ENCODE data around the gene NCOA5.

Gene NCOA5

DNA sequence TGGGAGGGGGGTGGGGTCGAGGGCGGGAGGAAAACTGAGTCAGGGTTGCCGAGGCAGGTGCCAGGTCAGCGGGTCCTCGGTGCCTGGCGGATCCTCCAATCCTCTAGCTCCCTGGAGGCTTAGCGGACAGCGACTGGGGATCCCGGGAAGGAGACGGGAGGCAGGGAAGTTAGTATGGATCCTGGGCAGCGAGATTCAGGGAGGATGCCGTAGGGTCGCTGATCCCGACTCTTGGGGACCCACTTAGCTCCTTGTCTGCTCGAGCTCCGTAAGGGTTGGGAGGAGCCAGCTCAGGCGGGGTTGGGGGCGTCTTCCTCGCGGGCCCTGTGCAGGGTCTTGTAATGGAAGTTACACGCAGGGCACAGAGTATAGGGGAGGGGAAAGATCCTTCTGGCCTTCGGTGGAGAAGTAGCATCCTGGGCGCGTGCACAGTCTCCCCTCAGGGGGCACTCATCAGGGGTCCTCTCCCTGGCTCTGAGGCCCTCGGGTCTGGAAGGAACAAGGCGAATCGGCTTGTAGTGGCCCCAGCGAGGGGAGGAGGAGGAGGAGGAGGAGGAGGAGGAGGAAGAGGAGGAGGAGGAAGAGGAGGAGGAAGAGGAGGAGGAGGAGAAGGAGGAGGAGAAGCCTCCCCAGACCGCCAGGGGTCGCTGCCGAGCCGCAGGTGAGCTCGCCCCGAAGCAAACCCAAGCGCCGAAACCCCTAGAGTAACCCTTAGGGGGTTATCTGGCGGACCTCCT, 67.2 kb downstream of the NCOA5 start:
- no peak for DNase-seq (ENCODE audit: low read depth, low spot score)
- H3K27ac ChIP-seq: no peak overlapping the region

DNA sequence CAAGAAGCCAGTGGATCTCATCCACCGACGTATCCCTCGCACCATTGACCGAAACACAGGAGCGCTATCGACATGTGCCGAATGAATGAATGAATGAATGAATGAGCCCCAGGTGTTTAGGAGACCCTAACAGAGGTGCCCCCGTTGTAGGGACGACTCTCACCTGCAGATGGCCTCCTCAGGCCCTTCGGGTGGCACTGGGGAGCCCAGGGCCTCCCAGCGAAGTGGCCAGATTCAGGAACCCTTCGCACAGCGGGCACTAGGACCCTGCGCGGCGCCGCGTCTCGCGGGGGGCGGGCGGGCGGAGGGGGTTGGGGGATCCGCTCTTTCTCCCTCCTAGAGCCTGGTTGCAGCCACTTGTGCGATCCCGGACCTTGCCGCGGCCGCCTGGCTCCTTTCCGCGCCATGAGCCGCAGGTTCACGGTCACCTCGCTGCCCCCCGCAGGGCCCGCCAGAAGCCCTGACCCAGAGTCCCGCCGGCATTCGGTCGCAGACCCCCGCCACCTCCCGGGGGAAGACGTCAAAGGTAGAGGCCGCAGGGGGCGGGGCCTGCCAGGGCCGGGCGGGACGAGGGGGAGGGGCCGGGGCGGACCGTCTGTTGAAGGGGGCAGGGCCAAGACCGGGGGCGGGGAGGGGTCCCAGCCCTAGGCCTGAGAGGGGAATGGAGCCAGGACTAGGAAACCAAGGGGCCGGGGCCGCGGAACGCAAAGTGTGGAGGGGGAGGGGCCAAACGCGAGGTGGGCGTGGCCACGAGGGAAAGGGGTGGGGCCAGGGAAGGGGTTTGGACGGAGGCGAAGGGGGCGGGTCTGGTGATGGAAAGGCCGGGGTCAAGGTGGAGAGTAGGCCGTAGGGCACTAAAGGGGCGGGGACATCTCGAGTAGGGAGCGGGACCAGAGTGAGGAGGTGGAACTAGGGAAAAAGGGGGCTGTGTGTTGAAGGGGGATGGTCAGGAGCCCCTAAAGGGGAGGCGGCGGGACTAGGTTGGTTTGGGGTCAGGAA, 68.1 kb downstream of the NCOA5 start:
- no peak for DNase-seq (ENCODE audit: low read depth, low spot score)

DNA sequence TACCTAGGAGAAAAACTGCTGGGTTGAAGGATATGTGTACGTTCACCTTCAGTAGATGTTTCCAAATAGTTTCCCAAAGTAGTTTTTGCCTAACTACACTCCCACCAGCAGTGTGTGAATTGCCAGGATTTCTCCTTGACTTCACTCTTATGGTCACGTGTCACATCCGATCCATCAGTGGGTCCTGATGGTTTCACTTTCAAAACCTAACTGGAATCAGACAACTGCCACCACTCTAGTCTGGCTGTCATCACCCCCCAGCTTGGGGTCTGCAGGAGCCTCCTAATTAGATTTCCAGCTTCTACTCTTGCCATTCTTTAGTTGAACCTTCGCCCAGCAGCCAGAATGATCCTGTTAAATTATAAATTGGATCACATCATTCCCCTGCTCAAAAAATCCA, 69.2 kb downstream of the NCOA5 start:
- no peak for DNase-seq (ENCODE audit: low read depth, low spot score)
- no peak overlapping the region for H3K27ac ChIP-seq

More for the DNA sequence above, 68.1 kb downstream of the NCOA5 start:
- H3K27ac ChIP-seq: no peak overlapping the region

DNA sequence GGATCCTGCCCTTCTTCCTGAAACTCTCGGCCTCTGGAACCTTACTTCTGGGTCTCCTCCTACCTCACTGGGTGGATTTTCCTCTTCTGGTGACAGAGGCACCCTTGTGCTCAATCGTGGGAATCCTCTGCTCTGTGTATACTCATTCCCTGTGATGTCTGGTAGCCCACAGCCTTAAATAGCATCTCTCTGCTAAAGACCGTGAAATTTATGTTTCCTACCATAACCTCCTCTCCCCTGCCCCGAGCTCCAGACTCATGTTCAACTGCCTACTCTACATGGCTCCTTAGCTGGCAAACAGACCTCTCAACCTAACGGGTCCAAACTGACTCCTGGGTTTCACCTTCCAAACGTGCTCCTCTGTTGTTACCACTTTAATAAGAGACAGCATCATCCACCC, 71.2 kb downstream of the NCOA5 start:
- H3K27ac ChIP-seq: no peak overlapping the region
- no peak for DNase-seq (ENCODE audit: low read depth, low spot score)

DNA sequence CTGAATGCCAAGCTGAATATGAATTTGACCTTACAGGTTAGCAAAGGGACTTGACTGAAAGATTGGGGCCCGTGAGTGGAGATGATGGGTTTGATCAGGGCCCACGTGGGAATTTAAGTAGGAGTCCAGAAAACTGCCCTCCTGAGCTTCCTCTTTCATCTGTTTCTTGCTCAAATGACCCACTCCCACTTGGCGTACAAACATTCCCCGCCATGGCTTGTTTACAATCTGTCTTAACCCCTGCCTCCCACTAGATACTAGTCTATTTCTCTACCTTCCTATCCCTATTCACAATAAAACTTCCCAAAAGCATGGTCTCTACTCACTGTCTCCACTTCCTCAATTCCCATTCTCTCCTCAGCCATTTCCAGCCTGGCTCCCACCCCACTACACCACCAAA, 71.7 kb downstream of the NCOA5 start:
- DNase-seq (ENCODE audit: low read depth, low spot score): no peak
- H3K27ac ChIP-seq: no peak overlapping the region

DNA sequence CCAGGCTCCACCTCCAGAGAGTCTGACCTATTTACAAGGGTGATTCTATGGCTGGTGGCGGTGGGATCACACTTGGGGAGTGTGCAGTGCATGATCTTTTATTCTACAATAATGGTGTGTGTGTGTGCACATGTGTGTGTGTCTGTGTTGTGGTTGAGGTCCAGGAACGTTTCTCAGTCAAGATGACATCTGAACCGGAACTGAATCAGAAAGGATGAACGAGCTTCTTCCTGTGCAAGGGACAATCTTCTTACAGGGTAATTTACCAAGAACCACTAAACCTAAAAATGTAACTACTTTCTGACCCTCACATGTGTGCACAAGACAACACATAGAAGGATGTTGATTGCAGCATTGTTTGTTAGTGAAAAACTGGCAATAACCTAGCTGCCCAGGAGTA, 72.5 kb downstream of the NCOA5 start:
- H3K27ac ChIP-seq: no peak overlapping the region
- no peak for DNase-seq (ENCODE audit: low read depth, low spot score)

DNA sequence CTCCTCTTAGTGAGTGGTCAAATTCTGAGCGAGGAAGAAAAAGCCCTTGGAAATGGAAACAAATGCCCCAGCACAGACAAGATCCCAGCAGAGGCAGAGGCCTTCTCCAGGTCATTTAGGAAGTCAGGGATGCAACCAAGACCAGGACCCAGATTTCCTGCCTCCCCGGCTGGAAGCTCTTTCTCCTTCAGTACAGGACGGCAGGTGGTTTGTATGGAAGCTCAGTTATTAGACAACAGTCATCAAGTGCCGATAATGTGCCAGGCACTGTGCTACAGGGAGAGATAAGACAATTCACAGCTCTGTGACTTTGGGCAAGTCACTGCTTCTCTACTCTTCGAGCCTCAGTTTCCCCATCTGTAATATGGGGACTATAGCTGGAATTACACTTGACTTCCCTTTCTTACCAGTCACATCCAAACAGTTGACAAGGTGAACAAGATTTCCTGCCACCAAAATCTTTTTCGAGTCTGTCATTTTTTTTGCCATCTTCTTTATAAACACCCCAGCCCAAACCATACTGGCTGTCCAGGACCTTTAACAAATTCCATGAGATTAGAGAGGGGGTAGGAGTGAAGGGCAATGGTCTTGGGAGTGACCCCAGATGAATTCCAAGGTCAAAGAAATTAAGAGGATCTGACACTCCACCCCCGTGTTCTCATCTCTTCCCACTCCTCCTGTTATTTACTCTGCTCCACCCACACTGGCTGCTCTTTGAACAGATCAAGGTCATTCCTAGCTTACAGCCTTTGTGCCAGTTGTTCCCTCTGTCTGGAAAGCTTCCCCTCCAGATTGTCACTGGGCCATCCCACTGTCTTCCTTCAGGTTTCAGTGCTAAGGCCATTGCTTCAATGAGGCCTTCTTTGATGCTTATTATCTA, 75.0 kb downstream of the NCOA5 start:
- no peak for DNase-seq (ENCODE audit: low read depth, low spot score)
- no peak overlapping the region for H3K27ac ChIP-seq

DNA sequence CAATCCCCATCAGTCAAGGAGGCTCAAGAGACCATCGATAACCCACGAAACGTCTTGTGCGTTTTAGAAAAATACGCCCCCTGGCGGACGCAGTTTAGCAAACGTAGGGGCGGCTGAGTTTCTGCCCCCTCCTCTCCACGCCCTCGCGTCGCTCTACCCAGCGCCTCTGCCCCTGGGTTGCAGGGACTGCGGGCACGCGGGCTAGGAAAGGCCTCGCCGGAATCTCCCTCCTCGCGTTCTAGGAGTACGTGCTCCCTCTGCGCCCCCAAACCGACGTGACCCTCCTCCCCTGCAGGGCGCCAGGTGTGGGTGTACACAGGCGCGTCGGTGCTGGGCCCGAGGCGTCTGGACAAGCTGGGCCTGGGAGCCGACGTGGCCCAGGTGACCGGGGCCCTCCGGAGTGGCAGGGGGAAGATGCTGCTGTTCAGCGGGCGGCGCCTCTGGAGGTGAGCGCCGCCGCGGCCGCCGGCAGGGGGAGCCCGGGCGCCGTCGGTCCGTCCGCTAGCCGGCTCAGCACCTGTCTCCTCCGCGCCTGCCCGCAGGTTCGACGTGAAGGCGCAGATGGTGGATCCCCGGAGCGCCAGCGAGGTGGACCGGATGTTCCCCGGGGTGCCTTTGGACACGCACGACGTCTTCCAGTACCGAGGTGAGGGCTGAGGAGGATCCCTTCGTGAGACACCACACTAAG, 75.8 kb downstream of the NCOA5 start:
- no peak for DNase-seq (ENCODE audit: low read depth, low spot score)
- H3K27ac ChIP-seq: no peak overlapping the region

DNA sequence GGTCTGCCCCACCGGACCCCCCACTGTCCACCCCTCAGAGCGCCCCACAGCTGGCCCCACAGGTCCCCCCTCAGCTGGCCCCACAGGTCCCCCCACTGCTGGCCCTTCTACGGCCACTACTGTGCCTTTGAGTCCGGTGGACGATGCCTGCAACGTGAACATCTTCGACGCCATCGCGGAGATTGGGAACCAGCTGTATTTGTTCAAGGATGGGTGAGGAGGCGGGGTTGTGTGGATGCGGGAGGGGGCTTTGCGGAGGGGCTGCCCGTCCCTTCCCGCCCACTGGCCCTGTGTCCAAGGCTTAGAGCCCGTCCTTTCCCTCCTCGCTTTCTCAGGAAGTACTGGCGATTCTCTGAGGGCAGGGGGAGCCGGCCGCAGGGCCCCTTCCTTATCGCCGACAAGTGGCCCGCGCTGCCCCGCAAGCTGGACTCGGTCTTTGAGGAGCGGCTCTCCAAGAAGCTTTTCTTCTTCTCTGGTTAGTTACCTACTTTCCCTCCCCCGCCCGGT, 76.4 kb downstream of the NCOA5 start:
- no peak for DNase-seq (ENCODE audit: low read depth, low spot score)
- H3K27ac ChIP-seq: no peak overlapping the region

DNA sequence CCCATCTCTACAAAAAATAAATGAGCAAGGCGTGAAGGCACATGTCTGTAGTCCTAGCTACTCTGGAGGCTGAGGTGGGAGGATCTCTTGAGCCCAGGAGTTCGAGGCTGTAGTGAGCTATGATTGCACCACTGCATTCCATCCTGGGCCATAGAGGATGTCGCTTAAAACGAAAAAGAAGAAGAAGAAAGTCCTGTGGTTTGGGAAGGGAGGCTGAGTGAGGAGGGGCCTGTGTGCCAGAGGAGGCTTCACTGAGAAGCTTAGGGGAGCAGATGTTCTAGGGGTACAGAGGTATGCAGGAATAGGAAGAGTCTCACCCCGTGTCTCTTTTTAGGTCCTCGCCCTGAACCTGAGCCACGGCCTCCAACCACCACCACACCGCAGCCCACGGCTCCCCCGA, 76.8 kb downstream of the NCOA5 start:
- no peak for DNase-seq (ENCODE audit: low read depth, low spot score)
- H3K27ac ChIP-seq: no peak overlapping the region

DNA sequence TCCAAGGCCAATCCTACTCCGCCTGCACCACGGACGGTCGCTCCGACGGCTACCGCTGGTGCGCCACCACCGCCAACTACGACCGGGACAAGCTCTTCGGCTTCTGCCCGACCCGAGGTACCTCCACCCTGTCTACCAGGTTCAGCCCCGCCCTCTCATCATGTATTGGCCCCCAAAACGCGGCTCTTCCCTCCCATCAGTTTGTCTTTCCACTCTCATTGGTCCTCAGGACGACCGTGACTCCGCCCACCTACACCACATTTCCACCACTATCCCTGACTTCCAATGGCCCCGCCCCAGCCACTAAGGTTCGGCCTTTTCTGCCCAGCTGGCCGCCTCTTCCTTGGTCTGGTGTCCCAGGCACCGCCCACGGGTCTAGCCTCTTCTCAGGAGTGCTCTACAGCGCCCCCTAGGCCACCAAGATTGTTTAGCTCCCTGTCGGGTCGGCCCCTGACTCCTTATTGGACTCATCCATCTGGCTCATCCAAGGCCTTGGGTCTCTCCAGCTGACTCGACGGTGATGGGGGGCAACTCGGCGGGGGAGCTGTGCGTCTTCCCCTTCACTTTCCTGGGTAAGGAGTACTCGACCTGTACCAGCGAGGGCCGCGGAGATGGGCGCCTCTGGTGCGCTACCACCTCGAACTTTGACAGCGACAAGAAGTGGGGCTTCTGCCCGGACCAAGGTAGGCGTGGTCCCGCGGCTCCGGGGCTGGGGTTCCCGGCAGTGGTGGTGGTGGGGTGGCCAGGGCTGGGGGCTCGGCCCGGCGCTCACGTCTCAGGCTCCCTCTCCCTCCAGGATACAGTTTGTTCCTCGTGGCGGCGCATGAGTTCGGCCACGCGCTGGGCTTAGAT, 77.9 kb downstream of the NCOA5 start:
- no peak overlapping the region for H3K27ac ChIP-seq
- no peak for DNase-seq (ENCODE audit: low read depth, low spot score)
